HepG2 (cell line): ENCODE measurements around the gene KCTD18. TPM values are rescaled to one million over a fixed set of nuclear protein-coding genes. Genes with fewer than 3 reads are reported as not detected.
A peak's percentile ranks its signal among the peaks of the same experiment; 100 is the strongest.

Source experiments
- BCL6 ChIP-seq: IDR thresholded peaks from 2 replicates; pipeline ENCODE4 v1.6.1; 2016; ENCODE audit warnings: missing genetic modification reagents, missing compliant biosample characterization
- CHCHD3 ChIP-seq: sonication (generic); formaldehyde crosslinking; IDR thresholded peaks from 2 replicates; pipeline ENCODE4 v1.8.0; 2022; ENCODE audit warnings: mild to moderate bottlenecking, missing genetic modification reagents, moderate library complexity
- KDM4B ChIP-seq: sonication (generic); formaldehyde crosslinking; IDR thresholded peaks from 2 replicates; pipeline ENCODE4 v1.4.0; 2020; ENCODE audit warnings: missing genetic modification reagents
- NR2F1 ChIP-seq, 2 experiments: fragments of 450-650 bp in 1 of 2; formaldehyde crosslinking in 1 of 2; IDR thresholded peaks; 2 replicates each; pipeline versions ENCODE4 v1.5.0 to v1.6.1; 2016 to 2020; ENCODE audit warnings: mild to moderate bottlenecking in 1 of 2, missing compliant biosample characterization in 1 of 2, missing genetic modification reagents in 1 of 2, moderate library complexity in 1 of 2
- PHB2 ChIP-seq: fragments of 450-650 bp; IDR thresholded peaks from 2 replicates; pipeline ENCODE4 v1.6.1; 2018; ENCODE audit not compliant: partially characterized antibody
- PHF20 ChIP-seq: sonication (generic); formaldehyde crosslinking; IDR thresholded peaks from 2 replicates; pipeline ENCODE4 v1.5.0; 2020; ENCODE audit warnings: mild to moderate bottlenecking, missing genetic modification reagents
- RFX3 ChIP-seq: IDR thresholded peaks from 2 replicates; pipeline ENCODE4 v1.6.1; 2016; ENCODE audit warnings: missing biosample characterization, missing genetic modification reagents
- SALL2 ChIP-seq: sonication (generic); formaldehyde crosslinking; IDR thresholded peaks from 2 replicates; pipeline ENCODE4 v1.8.1; 2023; ENCODE audit warnings: mild to moderate bottlenecking, missing genetic modification reagents, inconsistent platforms
- SOX13 ChIP-seq, 3 experiments: fragments of 450-650 bp in 1 of 3; sonication (generic) in 1 of 3; formaldehyde crosslinking in 1 of 3; IDR thresholded peaks in 2 of 3; conservative IDR thresholded peaks in 1 of 3; 2 replicates each; pipeline versions ENCODE4 v1.5.0 to v1.6.1; 2016 to 2020; ENCODE audit warnings: antibody characterized with exemption in 1 of 3, mild to moderate bottlenecking in 1 of 3, missing compliant biosample characterization in 1 of 3, missing genetic modification reagents in 1 of 3, moderate library complexity in 1 of 3
- SP5 ChIP-seq: IDR thresholded peaks from 2 replicates; pipeline ENCODE4 v1.6.1; 2016; ENCODE audit warnings: low read depth, borderline replicate concordance
- ZNF205 ChIP-seq: IDR thresholded peaks from 2 replicates; pipeline ENCODE4 v1.6.1; 2018; ENCODE audit warnings: missing biosample characterization, missing genetic modification reagents
- ZNF230 ChIP-seq: sonication (generic); formaldehyde crosslinking; IDR thresholded peaks from 2 replicates; pipeline ENCODE4 v1.4.0; 2020; ENCODE audit warnings: mild to moderate bottlenecking, missing genetic modification reagents
- ZNF329 ChIP-seq: sonication (generic); formaldehyde crosslinking; IDR thresholded peaks from 2 replicates; pipeline ENCODE4 v1.9.0; 2021; ENCODE audit warnings: low read depth, mild to moderate bottlenecking, missing genetic modification reagents
- ZNF556 ChIP-seq: sonication (generic); formaldehyde crosslinking; IDR thresholded peaks from 2 replicates; pipeline ENCODE4 v1.4.0; 2020; ENCODE audit warnings: mild to moderate bottlenecking, missing genetic modification reagents, borderline replicate concordance
- ZNF607 ChIP-seq: sonication (generic); formaldehyde crosslinking; IDR thresholded peaks from 2 replicates; pipeline ENCODE4 v1.5.1; 2020; ENCODE audit warnings: missing genetic modification reagents, mild to moderate bottlenecking, borderline replicate concordance
- ZNF724P ChIP-seq: sonication (generic); formaldehyde crosslinking; IDR thresholded peaks from 2 replicates; pipeline ENCODE4 v1.8.0; 2022; ENCODE audit warnings: missing genetic modification reagents, borderline replicate concordance
- ZNF772 ChIP-seq: sonication (generic); formaldehyde crosslinking; IDR thresholded peaks from 2 replicates; pipeline ENCODE4 v1.5.0; 2020; ENCODE audit warnings: mild to moderate bottlenecking, missing genetic modification reagents
- ZNF775 ChIP-seq: sonication (generic); formaldehyde crosslinking; IDR thresholded peaks from 2 replicates; pipeline ENCODE4 v1.4.0; 2020; ENCODE audit warnings: missing genetic modification reagents, mild to moderate bottlenecking, moderate library complexity, borderline replicate concordance
- ZNF891 ChIP-seq: sonication (generic); formaldehyde crosslinking; IDR thresholded peaks from 2 replicates; pipeline ENCODE4 v1.5.0; 2020; ENCODE audit warnings: mild to moderate bottlenecking, missing genetic modification reagents
- ZSCAN12 ChIP-seq: sonication (generic); formaldehyde crosslinking; IDR thresholded peaks from 2 replicates; pipeline ENCODE4 v1.9.0; 2021; ENCODE audit warnings: mild to moderate bottlenecking, missing genetic modification reagents
- polyA plus RNA-seq, 8 experiments: library from polyadenylated mRNA; depleted of rRNA in 3 of 8; stranded (reverse) in 7 of 8; unstranded in 1 of 8; fragments of >200 nt; fragmentation: Illumina TruSeq in 4 of 8; extraction: Trizol in 4 of 8; gene quantifications; 2 replicates each; pipeline versions ENCODE4 v1.2.1 to v1.2.3, GENCODE V29; 2011 to 2016; ENCODE audit warnings: low read depth in 4 of 8, missing spikeins in 1 of 8, mixed read lengths in 1 of 8; ENCODE audit not compliant: insufficient read depth in 1 of 8
- total RNA-seq, 5 experiments: library from RNA; depleted of rRNA; stranded (reverse); fragments of >200 nt; fragmentation: Illumina TruSeq; extraction: Trizol; gene quantifications; 2 replicates each; pipeline ENCODE4 v1.2.3, GENCODE V29; 2016; ENCODE audit warnings: low read depth in 1 of 5
- TF ChIP-seq, protein P1 (sequence below): sonication (generic); formaldehyde crosslinking; IDR thresholded peaks from 2 replicates; pipeline ENCODE4 v1.4.0; 2020; ENCODE audit warnings: missing genetic modification reagents
- TF ChIP-seq, protein P2 (sequence below): sonication (generic); formaldehyde crosslinking; IDR thresholded peaks from 2 replicates; pipeline ENCODE4 v1.5.1; 2020; ENCODE audit warnings: mild to moderate bottlenecking, missing genetic modification reagents

KCTD18 gene
- total and polyA plus RNA-seq, 2 of the 13 experiments (the other 11 are each of a cell fraction or from before 2014, with no cell fraction given), result 2.2 to 7.1 TPM

DNA sequence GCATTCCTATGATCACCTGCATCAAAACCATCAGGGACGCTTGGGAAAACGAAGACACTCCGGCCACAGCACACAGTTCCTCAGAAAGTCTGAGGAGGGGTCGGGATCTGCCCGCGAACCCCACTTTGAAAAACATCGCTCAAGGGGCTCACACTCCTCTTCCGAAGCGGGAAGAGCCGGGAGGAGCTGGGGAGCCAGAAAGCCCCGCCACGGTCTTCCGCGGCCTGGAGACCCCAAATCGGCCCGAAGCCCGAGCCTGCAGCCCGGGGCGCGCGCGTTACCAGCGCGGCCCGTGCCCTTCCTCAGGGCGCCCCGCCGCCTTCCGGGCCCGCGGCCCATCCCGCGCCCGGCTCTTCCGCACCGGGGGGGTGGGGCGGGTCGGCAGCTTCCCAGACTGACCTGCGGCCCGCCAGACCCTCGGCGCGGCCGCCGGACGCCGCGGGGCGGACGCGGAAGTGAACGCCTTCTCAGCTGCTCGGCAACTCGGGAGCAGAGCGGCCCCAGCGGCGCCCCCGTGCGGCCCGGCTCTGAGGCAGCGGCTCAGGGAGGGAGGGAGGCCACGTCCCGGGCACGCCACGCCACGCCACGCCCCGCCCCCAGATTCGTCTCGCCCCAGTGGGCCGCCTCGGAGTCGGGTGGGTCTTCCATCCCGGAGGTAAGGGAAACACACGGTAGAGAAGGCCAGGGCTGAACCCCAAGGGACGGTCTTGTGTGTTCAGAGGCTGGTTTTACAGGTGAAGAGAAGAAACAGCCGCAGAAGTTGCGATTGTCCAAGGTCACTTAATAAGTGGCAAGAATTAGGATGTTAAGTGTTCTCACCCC is at the start of gene KCTD18 (continued):
- TF ChIP-seq ZSCAN12 (CRISPR knock-in tag) (no peak), NR2F1 (CRISPR knock-in tag; IDR thresholded peaks at IDR 0.05) (no peak; a peak in 1 of 4 replicates), ZNF891 (CRISPR knock-in tag) (peak; percentile 28; the same call in 1 of the 2 replicates), ZNF607 (CRISPR knock-in tag) (peak; percentile 94), SOX13 (IDR thresholded peaks at IDR 0.05) (no peak), SOX13 (CRISPR knock-in tag; conservative IDR thresholded peaks at IDR 0.05 in 1 of 2, IDR thresholded peaks at IDR 0.05 in 1 of 2) (peak in 1 of 2 experiments; percentile 66; a peak in 2 of 4 replicates), RFX3 (no peak), ZNF205 (CRISPR knock-in tag) (peak; percentile 88; the same call in 1 of the 2 replicates), BCL6 (0 out of 2 replicates have a peak, but pooled peaks have one; percentile 27), ZNF775 (CRISPR knock-in tag) (no peak), SP5 (CRISPR knock-in tag) (peak; percentile 68), CHCHD3 (CRISPR knock-in tag) (no peak), ZNF329 (CRISPR knock-in tag) (0 out of 2 replicates have a peak, but pooled peaks have one; percentile 59), ZNF772 (CRISPR knock-in tag) (peak; percentile 93; the same call in 1 of the 2 replicates), PHF20 (CRISPR knock-in tag) (peak; percentile 92), PHB2 (no peak), SALL2 (CRISPR knock-in tag) (peak; percentile 94; the same call in 1 of the 2 replicates), ZNF230 (0 out of 2 replicates have a peak, but pooled peaks have one; percentile 19), ZNF724P (CRISPR knock-in tag) (peak; percentile 69; the same call in 1 of the 2 replicates), ZNF556 (CRISPR knock-in tag) (peak; percentile 91; the same call in 1 of the 2 replicates), KDM4B (CRISPR knock-in tag) (no peak)
- TF ChIP-seq, protein P1, sequence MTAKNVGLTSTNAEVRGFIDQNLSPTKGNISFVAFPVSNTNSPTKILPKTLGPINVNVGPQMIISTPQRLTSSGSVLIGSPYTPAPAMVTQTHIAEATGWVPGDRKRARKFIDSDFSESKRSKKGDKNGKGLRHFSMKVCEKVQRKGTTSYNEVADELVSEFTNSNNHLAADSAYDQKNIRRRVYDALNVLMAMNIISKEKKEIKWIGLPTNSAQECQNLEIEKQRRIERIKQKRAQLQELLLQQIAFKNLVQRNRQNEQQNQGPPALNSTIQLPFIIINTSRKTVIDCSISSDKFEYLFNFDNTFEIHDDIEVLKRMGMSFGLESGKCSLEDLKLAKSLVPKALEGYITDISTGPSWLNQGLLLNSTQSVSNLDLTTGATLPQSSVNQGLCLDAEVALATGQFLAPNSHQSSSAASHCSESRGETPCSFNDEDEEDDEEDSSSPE (CRISPR knock-in tag), result peak; percentile 82
- TF ChIP-seq, protein P2, sequence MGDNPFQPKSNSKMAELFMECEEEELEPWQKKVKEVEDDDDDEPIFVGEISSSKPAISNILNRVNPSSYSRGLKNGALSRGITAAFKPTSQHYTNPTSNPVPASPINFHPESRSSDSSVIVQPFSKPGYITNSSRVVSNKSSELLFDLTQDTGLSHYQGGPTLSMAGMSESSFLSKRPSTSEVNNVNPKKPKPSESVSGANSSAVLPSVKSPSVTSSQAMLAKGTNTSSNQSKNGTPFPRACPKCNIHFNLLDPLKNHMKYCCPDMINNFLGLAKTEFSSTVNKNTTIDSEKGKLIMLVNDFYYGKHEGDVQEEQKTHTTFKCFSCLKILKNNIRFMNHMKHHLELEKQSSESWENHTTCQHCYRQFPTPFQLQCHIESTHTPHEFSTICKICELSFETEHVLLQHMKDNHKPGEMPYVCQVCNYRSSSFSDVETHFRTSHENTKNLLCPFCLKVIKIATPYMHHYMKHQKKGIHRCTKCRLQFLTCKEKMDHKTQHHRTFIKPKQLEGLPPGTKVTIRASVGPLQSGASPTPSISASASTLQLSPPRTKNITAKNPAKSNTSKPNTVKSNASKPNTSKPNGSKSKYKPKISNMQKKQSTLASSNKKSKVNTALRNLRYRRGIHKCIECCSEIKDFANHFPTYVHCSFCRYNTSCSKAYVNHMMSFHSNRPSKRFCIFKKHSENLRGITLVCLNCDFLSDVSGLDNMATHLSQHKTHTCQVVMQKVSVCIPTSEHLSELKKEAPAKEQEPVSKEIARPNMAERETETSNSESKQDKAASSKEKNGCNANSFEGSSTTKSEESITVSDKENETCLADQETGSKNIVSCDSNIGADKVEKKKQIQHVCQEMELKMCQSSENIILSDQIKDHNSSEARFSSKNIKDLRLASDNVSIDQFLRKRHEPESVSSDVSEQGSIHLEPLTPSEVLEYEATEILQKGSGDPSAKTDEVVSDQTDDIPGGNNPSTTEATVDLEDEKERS (CRISPR knock-in tag), result no peak
